ENCODE data around the gene CYB561D2. TPM values are rescaled to one million over a fixed set of nuclear protein-coding genes. Genes with fewer than 3 reads are reported as not detected.
A peak's percentile ranks its signal among the peaks of the same experiment; 100 is the strongest.

Gene CYB561D2
- total RNA-seq, 1 experiment from 2014 or later = 16.8 TPM

- H3K27me3 ChIP-seq (ENCODE audit: insufficient read depth, low read length) = peaks cover 19% of the 10 kb centered on the region; the same call in 1 of the 2 replicates
- no peak within 1 kb of the TSS for H3K27ac ChIP-seq (ENCODE audit: insufficient read length, low read depth, low read length)
These were observed 10.0 kb upstream of the CYB561D2 start, which contains the start of gene RASSF1 for GRCh38 chr3:50340448-50341329. TSS of gene RASSF1 (minus strand) at chr3:50340836. CDS start at chr3:50340805, 31 bp downstream.

More at GRCh38 chr3:50340448-50341329, 10.0 kb upstream of the CYB561D2 start, which contains the start of gene RASSF1:
- H3K4me1 ChIP-seq (ENCODE audit: insufficient read depth, low read length) = no peaks in the 10 kb centered on the region; the same call in 1 of the 2 replicates
- H4K5ac ChIP-seq (ENCODE audit: insufficient read length, low read depth, low read length) = no peak within 1 kb of the TSS
- Mint-ChIP-seq H3K9me3 (no peaks in the 10 kb centered on the region; a peak in 1 of 5 replicates), H3K36me3 (ENCODE audit: insufficient read depth in 1 of 3, low read depth in 3 of 3) (no peaks in the 10 kb centered on the region; a peak in 3 of 7 replicates), H3K4me3 (peak within 1 kb of the TSS; percentile 51 to 72), H3K4me1 (peaks cover 24 to 34% of the 10 kb centered on the region in 2 experiments), H3K27ac (no peak within 1 kb of the TSS), H3K27me3 (ENCODE audit: low read depth) (peaks cover 70% of the 10 kb centered on the region)
- H3K4me2 ChIP-seq (ENCODE audit: insufficient read depth, insufficient read length, low read length) = peak within 1 kb of the TSS; percentile 61
- no peak within 1 kb of the TSS for H4K91ac ChIP-seq (ENCODE audit: insufficient read length, low read depth, low read length)
- no peak within 1 kb of the TSS for H2BK5ac ChIP-seq (ENCODE audit: insufficient read length, low read length)
- no peak within 1 kb of the TSS for H4K8ac ChIP-seq (replicated peaks; ENCODE audit: insufficient read length, low read depth, low read length)
- H3K79me1 ChIP-seq (ENCODE audit: insufficient read depth, low read depth, low read length, poor library complexity, severe bottlenecking) = no peaks in the 10 kb centered on the region
- H2BK15ac ChIP-seq (ENCODE audit: low read depth, low read length) = no peak within 1 kb of the TSS
- no peaks in the 10 kb centered on the region for H4K20me1 ChIP-seq (ENCODE audit: control insufficient read depth, insufficient read depth, insufficient read length)
- no CpG with 5 or more reads among the region's 85 CpGs for WGBS (ENCODE audit: extremely low coverage, insufficient read length, low lambda C conversion rate)
- peak; percentile 60 for DNase-seq
- no peak within 1 kb of the TSS for H2BK20ac ChIP-seq (ENCODE audit: low read depth, low read length, poor library complexity, severe bottlenecking)
- no peak within 1 kb of the TSS for H2AK5ac ChIP-seq (ENCODE audit: insufficient read length, low read length)
- peaks cover 5% of the 10 kb centered on the region; the same call in 1 of the 2 replicates for H3K79me2 ChIP-seq (ENCODE audit: insufficient read depth, low read length)
- H3K56ac ChIP-seq (ENCODE audit: insufficient read length, low read depth, low read length) = no peak within 1 kb of the TSS
- H3K14ac ChIP-seq (ENCODE audit: insufficient read depth, low read length) = 0 out of 2 replicates have a peak within 1 kb of the TSS, but pooled peaks have one; percentile 0
- H2AFZ ChIP-seq (ENCODE audit: low read length) = no peak within 1 kb of the TSS
- H3K23ac ChIP-seq (ENCODE audit: insufficient read length, low read depth, low read length) = no peak within 1 kb of the TSS
- H3T11ph ChIP-seq (ENCODE audit: low read length) = no peak within 1 kb of the TSS
- no peak within 1 kb of the TSS for H3K9ac ChIP-seq (ENCODE audit: extremely low read depth, insufficient read length, low read length)
- H3K23me2 ChIP-seq (ENCODE audit: insufficient read length, low read depth, low read length, poor library complexity, severe bottlenecking) = peaks cover 28% of the 10 kb centered on the region
- no peaks in the 10 kb centered on the region for H3K9me3 ChIP-seq (ENCODE audit: control insufficient read depth, low read depth, low read length)
- H2BK120ac ChIP-seq (ENCODE audit: low read depth, low read length, poor library complexity, severe bottlenecking) = no peak within 1 kb of the TSS
- no peak within 1 kb of the TSS for H3K18ac ChIP-seq (ENCODE audit: insufficient read length, low read depth, low read length)
- no peak within 1 kb of the TSS for H3K4ac ChIP-seq (ENCODE audit: low read depth, low read length)
- no peak within 1 kb of the TSS for H2BK12ac ChIP-seq (ENCODE audit: insufficient read length, low read depth, low read length)
- no peak for TF ChIP-seq CTCF (conservative IDR thresholded peaks at IDR 0.05)

All from H9 (cell line).